ENCODE results near the gene ZNF587.
"Not testable (repeated sequence)": the region's sequence is repeated elsewhere in the genome, so short reads cannot be mapped to it uniquely, and the experiment has no call there.

ZNF587 gene

DNA sequence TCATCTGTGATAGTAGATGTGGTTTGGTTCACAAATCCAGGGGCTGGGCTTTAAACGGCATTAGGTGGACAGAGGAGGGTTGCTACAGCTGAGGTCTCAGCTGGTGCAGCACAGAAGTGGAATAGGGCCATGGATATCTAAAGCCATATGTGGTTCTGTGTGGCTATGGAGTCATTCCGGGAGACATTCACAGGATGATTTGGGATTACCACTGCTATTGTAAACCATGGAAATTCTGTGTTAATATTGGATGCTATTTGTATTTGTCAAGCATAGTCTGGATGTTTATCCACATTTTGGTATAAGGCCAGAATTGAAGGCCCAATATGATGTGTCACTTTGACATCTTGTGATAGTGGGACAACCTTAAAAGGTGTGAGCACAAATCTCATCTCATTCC, 26.5 kb upstream of the ZNF587 start:
- DNase-seq: not testable (repeated sequence)

DNA sequence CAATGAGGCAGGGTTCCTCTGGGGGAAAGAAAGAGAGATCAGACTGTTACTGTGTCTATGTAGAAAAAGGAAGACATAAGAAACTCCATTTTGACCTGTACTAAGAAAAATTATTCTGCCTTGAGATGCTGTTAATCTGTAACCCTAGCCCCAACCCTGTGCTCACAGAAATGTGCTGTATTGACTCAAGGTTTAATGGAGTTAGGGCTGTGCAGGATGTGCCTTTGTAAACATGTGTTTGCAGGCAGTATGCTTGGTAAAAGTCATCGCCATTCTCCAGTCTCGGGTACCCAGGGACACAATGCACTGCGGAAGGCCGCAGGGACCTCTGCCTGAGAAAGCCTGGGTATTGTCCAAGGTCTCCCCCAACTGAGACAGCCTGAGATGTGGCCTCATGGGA, 26.1 kb upstream of the ZNF587 start:
- DNase-seq: not testable (repeated sequence)

GRCh38 chr19:57825511-57825910, 24.1 kb upstream of the ZNF587 start:
- no peak for DNase-seq

GRCh38 chr19:57829316-57829715, 20.3 kb upstream of the ZNF587 start:
- DNase-seq: no peak

DNA sequence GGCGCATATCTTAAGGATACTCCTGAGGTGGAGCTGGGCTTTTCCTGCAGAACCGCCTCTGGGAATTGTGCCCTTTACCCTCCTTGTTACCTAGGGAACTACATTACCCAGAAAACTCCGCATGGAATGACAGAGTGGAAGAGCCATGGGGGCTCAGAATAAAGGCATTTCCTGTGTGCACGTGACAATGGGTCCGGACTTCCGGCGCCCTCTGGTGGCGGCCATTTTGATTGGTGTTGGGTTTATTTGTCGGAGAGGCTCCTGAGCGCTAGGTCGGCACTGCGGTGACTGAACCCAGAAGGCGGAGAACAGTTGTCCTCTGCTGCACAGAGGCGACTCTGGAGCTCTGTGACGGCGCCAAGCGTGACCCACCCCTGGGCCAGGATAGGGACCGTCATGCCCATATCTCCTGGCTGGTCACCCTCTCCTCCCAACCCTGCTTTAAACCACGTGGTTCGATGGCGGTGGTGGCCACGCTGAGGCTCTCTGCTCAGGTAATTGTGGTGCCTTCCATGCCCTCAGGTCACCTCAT, 19.5 kb upstream of the ZNF587 start, which contains the start of gene ZNF587B:
Gene ZNF587B, plus strand, starts transcription at position 229 of the 532 bp plus-strand sequence. Its CDS starts 230 bp downstream, at position 459.
- no peak for DNase-seq

GRCh38 chr19:57836991-57837390, 12.7 kb upstream of the ZNF587 start:
- not testable (repeated sequence) for DNase-seq

DNA sequence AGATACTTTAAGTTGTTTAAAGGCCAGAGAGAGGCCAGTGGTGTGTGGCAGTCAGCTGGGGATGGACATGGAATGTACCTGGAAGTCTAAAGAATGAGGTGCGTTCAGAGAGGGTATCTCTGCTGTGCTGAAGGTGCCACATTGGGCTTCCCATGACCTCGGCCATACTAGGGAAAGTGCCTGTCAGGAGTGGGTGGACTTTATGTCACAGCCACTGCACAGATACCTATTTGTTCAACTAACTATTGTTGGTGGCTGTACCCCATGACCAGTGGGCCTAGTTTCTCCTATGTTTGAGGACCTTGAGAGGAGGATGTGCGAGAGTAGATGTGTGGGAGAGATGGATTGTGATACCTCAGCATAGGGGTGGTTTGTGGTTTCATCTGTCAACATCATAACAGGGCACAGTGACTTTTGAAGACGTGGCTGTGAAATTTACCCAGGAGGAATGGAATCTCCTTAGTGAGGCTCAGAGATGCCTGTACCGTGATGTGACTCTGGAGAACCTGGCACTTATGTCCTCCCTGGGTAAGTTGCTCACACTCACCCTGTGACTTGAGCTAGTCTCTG, 11.0 kb upstream of the ZNF587 start:
- DNase-seq: not testable (repeated sequence)

- no peak for DNase-seq
Observed at GRCh38 chr19:57841122-57841763, 8.4 kb upstream of the ZNF587 start.

GRCh38 chr19:57847164-57847563, 2.5 kb upstream of the ZNF587 start:
- not testable (repeated sequence) for DNase-seq

DNA sequence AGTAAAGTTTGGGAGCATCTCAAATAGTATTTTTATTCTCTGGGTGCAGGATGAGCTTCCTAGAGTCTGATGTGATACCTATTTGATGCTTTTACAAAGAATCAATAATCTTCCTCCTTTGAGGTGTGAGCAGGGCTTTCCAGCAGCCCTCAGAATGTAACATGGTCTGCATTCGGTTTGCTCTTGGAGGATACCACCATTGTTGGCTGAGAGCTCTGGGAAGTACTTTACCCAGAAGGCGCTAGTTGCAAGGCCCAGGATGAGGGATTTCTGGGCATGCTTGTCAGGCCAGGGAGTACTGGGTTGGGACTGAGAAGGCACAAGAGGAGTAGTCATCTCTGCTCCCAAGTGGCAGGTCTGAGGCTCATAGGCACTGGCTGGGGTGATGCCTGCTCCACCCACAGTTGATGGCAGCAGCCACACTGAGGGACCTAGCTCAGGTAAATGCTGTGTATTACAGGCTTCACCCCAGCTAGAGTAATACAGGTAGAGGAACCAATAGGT, 445 bp upstream of the ZNF587 start:
- not testable (repeated sequence) for DNase-seq

- no peak for DNase-seq
Observed at GRCh38 chr19:57850553-57851017, 926 bp downstream of the ZNF587 start.

DNA sequence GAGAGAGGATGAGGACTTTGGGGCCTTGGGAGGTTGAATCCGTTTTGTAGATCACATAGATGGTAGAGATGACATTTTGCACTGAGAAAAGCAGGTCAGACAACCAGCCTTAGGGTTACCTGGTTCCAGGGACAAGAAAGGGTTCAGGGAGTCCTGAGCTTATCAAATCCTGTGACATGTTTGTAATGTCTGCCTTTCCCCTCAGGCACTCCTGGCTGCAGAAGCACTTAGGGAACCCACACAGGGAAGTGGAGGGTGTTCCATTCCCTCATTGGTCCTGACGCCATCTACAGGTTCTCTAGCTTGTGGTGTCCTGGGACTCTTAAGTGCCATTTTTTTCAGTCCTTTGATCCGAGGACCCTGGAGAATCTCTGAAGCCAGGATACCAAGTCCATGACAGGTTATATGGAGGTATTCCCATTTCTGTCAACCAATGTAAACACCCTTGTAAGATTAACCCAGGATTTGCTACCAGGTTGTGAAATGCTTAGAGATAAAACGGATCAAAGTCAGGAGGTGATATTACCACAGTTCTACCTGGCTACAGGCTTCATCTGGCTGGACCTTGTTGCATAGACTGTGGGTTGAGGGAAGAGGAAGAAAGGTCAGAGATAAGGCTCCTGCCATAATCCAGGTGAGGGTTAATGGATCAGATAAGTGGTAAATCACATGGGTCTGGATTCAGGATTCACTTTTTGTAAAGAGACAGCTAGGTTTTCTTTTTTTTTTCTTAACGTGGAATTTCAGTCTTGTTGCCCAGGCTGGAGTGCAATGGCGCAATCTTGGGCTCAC, 2.3 kb downstream of the ZNF587 start:
- not testable (repeated sequence) for DNase-seq

DNA sequence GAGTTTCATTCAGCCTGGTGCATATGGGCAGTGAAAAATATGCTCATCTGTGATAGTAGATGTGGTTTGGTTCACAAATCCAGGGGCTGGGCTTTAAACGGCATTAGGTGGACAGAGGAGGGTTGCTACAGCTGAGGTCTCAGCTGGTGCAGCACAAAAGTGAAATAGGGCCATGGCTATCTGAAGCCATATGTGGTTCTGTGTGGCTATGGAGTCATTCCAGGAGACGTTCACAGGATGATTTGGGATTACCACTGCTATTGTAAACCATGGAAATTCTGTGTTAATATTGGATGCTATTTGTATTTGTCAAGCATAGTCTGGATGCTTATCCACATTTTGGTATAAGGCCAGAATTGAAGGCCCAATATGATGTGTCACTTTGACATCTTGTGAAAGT, 4.5 kb downstream of the ZNF587 start:
- DNase-seq: not testable (repeated sequence)

DNA sequence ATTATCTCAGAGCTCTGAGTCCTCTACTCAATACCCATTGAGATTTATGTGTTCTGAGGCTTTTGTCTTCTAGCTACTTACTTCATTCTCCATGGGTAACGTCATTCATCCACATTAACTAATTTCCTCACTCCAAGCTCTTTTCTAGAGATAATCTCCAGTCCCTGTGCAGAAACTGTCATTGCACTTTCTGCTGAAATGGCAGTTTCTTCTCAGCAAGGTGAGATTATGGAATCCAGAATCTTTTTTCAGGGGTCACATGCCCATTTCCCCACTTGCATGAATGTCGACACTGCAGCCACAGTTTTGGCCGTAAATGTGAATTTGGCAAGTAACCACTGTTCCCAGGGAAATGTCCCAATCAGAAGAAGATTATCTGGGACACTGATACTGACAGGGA, 12.7 kb downstream of the ZNF587 start:
- not testable (repeated sequence) for DNase-seq

- DNase-seq: no peak
Observed at GRCh38 chr19:57867868-57868492, 18.3 kb downstream of the ZNF587 start.

DNA sequence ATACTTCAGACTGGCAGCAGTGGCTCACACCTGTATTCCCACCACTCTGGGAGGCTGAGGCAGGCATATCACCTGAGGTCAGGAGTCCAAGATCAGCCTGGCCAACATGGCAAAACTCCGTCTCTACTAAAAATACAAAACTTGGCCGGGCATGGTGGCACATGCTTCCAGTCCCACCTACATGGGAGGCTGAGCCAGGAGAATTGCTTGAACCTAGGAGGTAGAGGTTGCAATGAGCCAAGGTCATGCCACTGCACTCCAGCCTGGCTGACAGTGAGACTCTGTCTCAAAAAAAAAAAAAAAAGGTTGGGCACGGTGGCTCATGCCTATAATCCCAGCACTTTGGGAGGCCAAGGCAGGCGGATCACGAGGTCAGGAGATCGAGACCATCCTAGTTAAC, 20.0 kb downstream of the ZNF587 start:
- not testable (repeated sequence) for DNase-seq

GRCh38 chr19:57870225-57870624, 20.6 kb downstream of the ZNF587 start:
- DNase-seq: no peak

DNA sequence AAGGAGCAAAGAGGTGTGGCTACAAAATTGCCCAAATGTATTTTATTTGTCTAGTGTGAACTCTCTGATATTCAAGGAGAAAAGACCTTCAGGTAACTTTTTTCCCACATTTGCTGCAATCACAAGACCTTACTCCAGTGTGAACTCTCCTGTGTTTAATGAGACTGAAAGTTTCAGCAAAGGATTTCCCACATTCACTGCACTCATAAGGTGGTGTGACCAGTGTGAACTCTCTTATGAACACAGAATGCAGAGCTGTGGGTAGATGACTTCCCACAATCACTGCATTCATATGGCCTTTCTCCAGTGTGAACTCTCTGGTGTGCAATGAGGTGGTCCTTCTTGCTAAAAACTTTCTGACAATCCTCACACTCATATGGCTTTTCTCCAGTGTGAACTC, 22.8 kb downstream of the ZNF587 start:
- no peak for DNase-seq

DNA sequence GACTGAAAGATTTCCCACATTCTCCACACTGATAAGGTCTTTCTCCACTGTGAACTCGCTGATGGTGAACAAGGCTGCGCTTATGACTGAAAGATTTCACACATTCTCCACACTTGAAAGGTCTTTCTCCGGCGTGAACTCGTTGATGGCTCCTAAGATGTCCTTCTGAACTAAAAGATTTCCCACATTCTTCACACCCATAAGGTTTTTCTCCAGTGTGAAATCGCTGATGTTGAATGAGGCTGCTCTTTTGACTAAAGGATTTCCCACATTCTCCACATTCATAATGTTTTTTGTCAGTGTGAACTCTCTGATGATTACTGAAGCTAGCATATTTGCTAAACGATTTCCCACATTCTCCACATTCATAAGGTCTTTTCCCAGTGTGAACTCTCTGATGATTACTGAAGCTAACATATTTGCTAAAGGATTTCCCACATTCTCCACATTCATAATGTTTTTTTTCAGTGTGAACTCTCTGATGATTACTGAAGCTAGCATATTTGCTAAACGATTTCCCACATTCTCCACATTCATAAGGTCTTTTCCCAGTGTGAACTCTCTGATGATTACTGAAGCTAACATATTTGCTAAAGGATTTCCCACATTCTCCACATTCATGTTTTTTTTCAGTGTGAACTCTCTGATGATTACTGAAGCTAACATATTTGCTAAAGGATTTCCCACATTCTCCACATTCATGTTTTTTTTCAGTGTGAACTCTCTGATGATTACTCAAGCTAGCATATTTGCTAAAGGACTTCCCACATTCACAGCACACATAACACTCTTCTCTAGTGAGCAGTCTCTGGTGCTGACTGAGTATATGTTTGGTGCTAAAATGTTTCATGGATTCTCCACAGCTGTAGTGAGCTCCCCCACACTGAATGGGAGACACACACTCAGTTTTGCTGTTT, 24.5 kb downstream of the ZNF587 start:
- DNase-seq: not testable (repeated sequence)

DNA sequence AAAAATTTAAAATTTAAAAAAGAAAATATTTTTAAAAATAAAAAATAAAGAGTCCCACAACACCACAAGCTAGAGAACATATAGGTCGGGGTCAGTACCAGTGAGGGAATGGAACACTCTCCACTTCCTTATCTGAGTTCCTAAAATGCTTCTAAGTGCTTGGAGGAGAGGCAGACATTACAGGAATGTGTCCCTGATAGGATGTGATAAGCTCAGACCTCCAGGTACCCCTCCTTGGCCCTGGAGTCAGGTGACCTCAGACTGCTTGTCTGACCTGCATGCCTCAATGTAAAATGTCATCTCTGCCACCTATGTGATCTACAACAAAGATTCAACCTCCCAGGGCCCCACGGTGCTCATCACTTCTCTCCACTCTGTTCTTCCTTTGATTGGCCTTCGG, 36.4 kb downstream of the ZNF587 start:
- DNase-seq: no peak

GRCh38 chr19:57887195-57887941, 37.7 kb downstream of the ZNF587 start:
- no peak for DNase-seq
